SK-N-SH (cell line): ENCODE results near the gene OGDHL. TPM values are rescaled to one million over a fixed set of nuclear protein-coding genes. Genes with fewer than 3 reads are reported as not detected.

Experiments
- CTCF ChIA-PET: fragments of 300-600, 350-600 bp; formaldehyde crosslinking; extraction: SDS; loops from one replicate; lab custom pipeline; 2021; lab: Yijun Ruan, JAX
- POLR2A ChIA-PET: fragments of 350-600 bp; sonication (Branson Sonifier 250); formaldehyde crosslinking; extraction: SDS; loops from one replicate; lab custom pipeline; 2020; ENCODE audit warnings: antibody characterized with exemption, inconsistent platforms; lab: Yijun Ruan, JAX
- DNase-seq: peaks from one replicate; pipeline ENCODE4 v3.0.0; 2012
- H2AFZ ChIP-seq: fragments of 200-600 bp; sonication (generic); 2 replicates; pipeline ENCODE4 v1.8.1; 2016; ENCODE audit warnings: antibody characterized with exemption, mild to moderate bottlenecking, low read depth
- H3F3A ChIP-seq: fragments of 200-600 bp; sonication (generic); replicated peaks from 2 replicates; pipeline ENCODE3; 2016; ENCODE audit warnings: antibody characterized with exemption, mild to moderate bottlenecking; ENCODE audit not compliant: insufficient read depth
- H3K27ac ChIP-seq, 2 experiments: fragments of 200-500 bp in 1 of 2; fragments of 200-600 bp in 1 of 2; sonication (Bioruptor generic) in 1 of 2; sonication (generic), shearing (Covaris generic) in 1 of 2; 2 replicates each; pipeline versions ENCODE4 v1.5.1 to v1.6.1; 2014 to 2016; ENCODE audit warnings: low read depth in 2 of 2, inconsistent platforms in 1 of 2, low read length in 1 of 2, mild to moderate bottlenecking in 1 of 2, mixed read lengths in 1 of 2
- H3K27me3 ChIP-seq: fragments of 200-600 bp; sonication (generic), shearing (Covaris generic); 2 replicates; pipeline ENCODE4 v1.6.1; 2016; ENCODE audit warnings: mixed run types; ENCODE audit not compliant: insufficient read depth
- H3K36me3 ChIP-seq, 2 experiments: fragments of 200-500 bp in 1 of 2; fragments of 200-600 bp in 1 of 2; sonication (Bioruptor generic) in 1 of 2; sonication (generic) in 1 of 2; replicated peaks in 1 of 2; 2 replicates each; pipeline versions ENCODE3 to v1.5.1; 2014 to 2016; ENCODE audit warnings: low read length in 1 of 2, mild to moderate bottlenecking in 1 of 2; ENCODE audit not compliant: insufficient read depth in 2 of 2, control insufficient read depth in 1 of 2
- H3K4me1 ChIP-seq, 2 experiments: fragments of 200-500 bp in 1 of 2; fragments of 200-600 bp in 1 of 2; sonication (Bioruptor generic) in 1 of 2; sonication (generic), shearing (Covaris generic) in 1 of 2; 2 replicates each; pipeline versions ENCODE4 v1.5.1 to v1.6.1; 2014 to 2016; ENCODE audit warnings: low read depth in 1 of 2, low read length in 1 of 2, mixed run types in 1 of 2; ENCODE audit not compliant: insufficient read depth in 2 of 2, control insufficient read depth in 1 of 2
- H3K4me2 ChIP-seq: fragments of 200-600 bp; sonication (generic), shearing (Covaris generic); 2 replicates; pipeline ENCODE4 v1.6.1; 2017; ENCODE audit warnings: mixed run types
- H3K4me3 ChIP-seq, 2 experiments: fragments of 200-500 bp in 1 of 2; fragments of 200-600 bp in 1 of 2; sonication (Bioruptor generic) in 1 of 2; sonication (generic), shearing (Covaris generic) in 1 of 2; 2 replicates each; pipeline versions ENCODE4 v1.5.1 to v1.8.1; 2014 to 2016; ENCODE audit warnings: low read depth in 2 of 2, inconsistent platforms in 1 of 2, low read length in 1 of 2, mild to moderate bottlenecking in 1 of 2, mixed read lengths in 1 of 2, moderate library complexity in 1 of 2
- H3K79me2 ChIP-seq: fragments of 200-600 bp; sonication (generic); 2 replicates; pipeline ENCODE4 v1.8.1; 2017; ENCODE audit warnings: mild to moderate bottlenecking; ENCODE audit not compliant: insufficient read depth
- H3K9ac ChIP-seq: fragments of 200-600 bp; sonication (generic); 2 replicates; pipeline ENCODE4 v1.6.1; 2017; ENCODE audit warnings: mixed run types
- H3K9me2 ChIP-seq: fragments of 200-600 bp; sonication (generic); 2 replicates; pipeline ENCODE4 v1.6.1; 2017; ENCODE audit warnings: mixed run types
- H3K9me3 ChIP-seq: fragments of 200-600 bp; sonication (generic); 2 replicates; pipeline ENCODE4 v1.6.1; 2017; ENCODE audit warnings: mixed run types, mild to moderate bottlenecking, moderate library complexity
- H4K20me1 ChIP-seq: fragments of 200-600 bp; sonication (generic); 2 replicates; pipeline ENCODE4 v1.6.1; 2017; ENCODE audit warnings: mild to moderate bottlenecking, mixed run types; ENCODE audit not compliant: insufficient read depth
- FOXJ3 ChIP-seq: sonication (generic); formaldehyde crosslinking; IDR thresholded peaks from 2 replicates; pipeline ENCODE4 v1.5.1; 2020; ENCODE audit warnings: mild to moderate bottlenecking, missing genetic modification reagents
- FOXM1 ChIP-seq: IDR thresholded peaks from 2 replicates; pipeline ENCODE4 v1.4.0; 2012; ENCODE audit warnings: low read depth, mild to moderate bottlenecking
- GABPA ChIP-seq: IDR thresholded peaks from 2 replicates; pipeline ENCODE4 v1.4.0; 2012; ENCODE audit warnings: low read depth, mild to moderate bottlenecking
- GATA2 ChIP-seq: sonication (generic); formaldehyde crosslinking; IDR thresholded peaks from 2 replicates; pipeline ENCODE4 v1.5.0; 2020; ENCODE audit warnings: mild to moderate bottlenecking, missing genetic modification reagents
- MAX ChIP-seq: IDR thresholded peaks from 2 replicates; pipeline ENCODE4 v1.4.0; 2012; ENCODE audit warnings: low read depth
- MEF2A ChIP-seq: IDR thresholded peaks from 2 replicates; pipeline ENCODE4 v1.4.0; 2012; ENCODE audit warnings: low read depth, borderline replicate concordance
- MXI1 ChIP-seq: IDR thresholded peaks from 2 replicates; pipeline ENCODE4 v1.6.1; 2012; ENCODE audit warnings: mild to moderate bottlenecking, low read depth, low read length, improper control_type of control experiment
- NRF1 ChIP-seq: IDR thresholded peaks from 2 replicates; pipeline ENCODE4 v1.6.1; 2012; ENCODE audit warnings: low read depth, mild to moderate bottlenecking, low read length
- PBX3 ChIP-seq: IDR thresholded peaks from 2 replicates; pipeline ENCODE4; 2012
- POLR2AphosphoS5 ChIP-seq: IDR thresholded peaks from 2 replicates; pipeline ENCODE4 v1.6.1; 2012; ENCODE audit warnings: low read depth, low read length
- RFX5 ChIP-seq: IDR thresholded peaks from 2 replicates; pipeline ENCODE4 v1.6.1; 2012; ENCODE audit warnings: mild to moderate bottlenecking, improper control_type of control experiment, low read length
- SIN3A ChIP-seq: IDR thresholded peaks from 2 replicates; pipeline ENCODE4 v1.6.1; 2012; ENCODE audit warnings: low read depth, mild to moderate bottlenecking, low read length, moderate library complexity, borderline replicate concordance
- SMC3 ChIP-seq: IDR thresholded peaks from 2 replicates; pipeline ENCODE4 v1.6.1; 2012; ENCODE audit warnings: low read depth, low read length, improper control_type of control experiment
- TEAD4 ChIP-seq: IDR thresholded peaks from 2 replicates; pipeline ENCODE4 v1.4.0; 2012; ENCODE audit warnings: mild to moderate bottlenecking, borderline replicate concordance; ENCODE audit not compliant: insufficient read depth
- USF1 ChIP-seq: IDR thresholded peaks from 2 replicates; pipeline ENCODE4 v1.4.0; 2012; ENCODE audit warnings: low read depth, borderline replicate concordance
- USF2 ChIP-seq: fragments of 150-350 bp; IDR thresholded peaks from 2 replicates; pipeline ENCODE4 v1.6.1; 2017; ENCODE audit warnings: antibody characterized with exemption, low read length, low read depth, borderline replicate concordance
- YY1 ChIP-seq: IDR thresholded peaks from 2 replicates; pipeline ENCODE4 v1.4.0; 2012; ENCODE audit warnings: low read depth, mild to moderate bottlenecking
- WGBS: methylation state at CpG from one replicate; pipeline ENCODE4 v1.1.6; 2017; ENCODE audit warnings: low lambda C conversion rate; 5-methylcytosine and 5-hydroxymethylcytosine counted together
- polyA plus RNA-seq, 3 experiments: library from polyadenylated mRNA; depleted of rRNA; stranded (reverse); fragments of >200 nt; gene quantifications; 2 replicates each; pipeline ENCODE4 v1.2.3, GENCODE V29; 2012

OGDHL gene
- polyA plus RNA-seq, 1 of the 3 experiments (the other 2 are of a cell fraction): 25.4 TPM

GRCh38 chr10:49696311-49696710, 65.8 kb downstream of the OGDHL start:
- Histone ChIP-seq H3K27ac (no peak overlapping the region), H3K4me1 (peaks cover 0 to 3% of the 10 kb centered on the region in 2 experiments; a peak in 1 of 4 replicates), H3K36me3 (no peaks in the 10 kb centered on the region), H3K4me2 (no peak overlapping the region), H3K79me2 (no peaks in the 10 kb centered on the region), H3K9ac (no peak overlapping the region), H3F3A (no peaks in the 10 kb centered on the region), H3K27me3 (no peaks in the 10 kb centered on the region; the same call in 1 of the 2 replicates), H4K20me1 (no peaks in the 10 kb centered on the region), H3K9me2 (no peaks in the 10 kb centered on the region), H2AFZ (no peak overlapping the region), H3K9me3 (no peaks in the 10 kb centered on the region), H3K4me3 (no peak overlapping the region)
- no peak for DNase-seq
- CTCF ChIA-PET: no interaction called here
- WGBS: 82% methylated on average over 7 of the region's 7 CpGs
- no peak for TF ChIP-seq PBX3
- TF ChIP-seq USF1: no peak
- TF ChIP-seq GABPA: no peak
- no peak for TF ChIP-seq POLR2AphosphoS5
- TF ChIP-seq TEAD4: no peak
- no peak for TF ChIP-seq FOXM1
- no peak for TF ChIP-seq SIN3A
- POLR2A ChIA-PET: no interaction called here

DNA sequence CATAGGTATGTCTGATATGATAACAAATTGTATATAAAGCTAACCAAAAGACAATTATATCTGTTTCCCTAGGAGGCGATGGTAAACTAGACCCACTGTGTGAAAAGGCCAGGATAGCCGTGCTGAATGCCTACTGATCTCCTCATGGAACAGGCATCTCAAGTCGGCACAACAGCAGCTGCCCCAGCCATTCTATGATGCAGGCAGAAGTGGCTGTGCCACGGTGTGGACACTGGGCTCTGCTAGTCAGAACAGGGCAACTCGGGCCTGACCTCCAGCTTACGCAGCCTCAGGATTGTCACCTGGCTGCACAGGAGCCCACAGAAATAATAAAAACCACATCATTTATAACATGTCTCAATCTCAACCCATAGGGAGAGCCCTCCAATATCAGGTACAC, 67.7 kb downstream of the OGDHL start:
- H3K4me2 ChIP-seq: no peak overlapping the region
- POLR2A ChIA-PET: no interaction called here
- H3K9ac ChIP-seq: no peak overlapping the region
- no peak overlapping the region for H3K4me3 ChIP-seq
- H2AFZ ChIP-seq: no peak overlapping the region
- no peaks in the 10 kb centered on the region for H4K20me1 ChIP-seq
- no peaks in the 10 kb centered on the region for H3F3A ChIP-seq
- no peaks in the 10 kb centered on the region for H3K9me3 ChIP-seq
- H3K79me2 ChIP-seq: no peaks in the 10 kb centered on the region
- CTCF ChIA-PET: no interaction called here
- peaks cover 0 to 12% of the 10 kb centered on the region in 2 experiments; a peak in 1 of 4 replicates for H3K4me1 ChIP-seq
- no peaks in the 10 kb centered on the region for H3K36me3 ChIP-seq
- H3K27ac ChIP-seq: no peak overlapping the region
- no peak for DNase-seq
- no peaks in the 10 kb centered on the region; the same call in 1 of the 2 replicates for H3K27me3 ChIP-seq
- H3K9me2 ChIP-seq: no peaks in the 10 kb centered on the region
- 41% methylated on average over 6 of the region's 6 CpGs for WGBS
- TF ChIP-seq FOXJ3 (CRISPR knock-in tag): no peak
- no peak for TF ChIP-seq FOXM1
- no peak for TF ChIP-seq SMC3
- TF ChIP-seq USF2: no peak
- TF ChIP-seq GABPA: no peak
- no peak for TF ChIP-seq MEF2A
- TF ChIP-seq POLR2AphosphoS5: no peak
- TF ChIP-seq YY1: no peak
- no peak for TF ChIP-seq MAX
- no peak for TF ChIP-seq RFX5
- TF ChIP-seq NRF1: no peak
- TF ChIP-seq GATA2: no peak
- TF ChIP-seq MXI1: no peak
